KMS-11 (cell line): ENCODE results near the gene SH3PXD2B.

Source experiments
- H2AFZ ChIP-seq: fragments of 200-600 bp; sonication (generic); 2 replicates; pipeline ENCODE4 v1.6.1; 2016; ENCODE audit warnings: antibody characterized with exemption, mixed run types, low read depth
- H3K27ac ChIP-seq: fragments of 200-600 bp; sonication (generic); 2 replicates; pipeline ENCODE4 v1.6.1; 2016; ENCODE audit warnings: mild to moderate bottlenecking, mixed run types
- H3K27me3 ChIP-seq: fragments of 200-600 bp; sonication (generic); 2 replicates; pipeline ENCODE4 v1.6.1; 2017; ENCODE audit warnings: mild to moderate bottlenecking, low read depth, mixed run types, moderate library complexity; ENCODE audit not compliant: insufficient read depth
- H3K36me3 ChIP-seq: fragments of 200-600 bp; sonication (generic); 2 replicates; pipeline ENCODE4 v1.6.1; 2017; ENCODE audit warnings: mild to moderate bottlenecking, mixed run types; ENCODE audit not compliant: insufficient read depth
- H3K4me1 ChIP-seq: fragments of 200-600 bp; sonication (generic); 2 replicates; pipeline ENCODE4 v1.6.1; 2016; ENCODE audit warnings: mild to moderate bottlenecking, low read depth, mixed run types; ENCODE audit not compliant: poor library complexity, severe bottlenecking
- H3K4me2 ChIP-seq: fragments of 200-600 bp; sonication (generic); 2 replicates; pipeline ENCODE4 v1.7.0; 2016; ENCODE audit warnings: mild to moderate bottlenecking, mixed run types
- H3K4me3 ChIP-seq: fragments of 200-600 bp; sonication (generic); IDR thresholded peaks from 2 replicates; pipeline ENCODE4 v1.6.1; 2017; ENCODE audit warnings: low read depth, low read length, mixed read lengths; ENCODE audit not compliant: insufficient read depth
- H3K79me2 ChIP-seq: fragments of 200-600 bp; sonication (generic); 2 replicates; pipeline ENCODE4 v1.6.1; 2016; ENCODE audit warnings: low read depth, mixed run types; ENCODE audit not compliant: insufficient read depth
- H3K9ac ChIP-seq: fragments of 200-600 bp; sonication (generic); 2 replicates; pipeline ENCODE4 v1.6.1; 2016; ENCODE audit warnings: mild to moderate bottlenecking, mixed run types
- H4K20me1 ChIP-seq: fragments of 200-600 bp; sonication (generic); 2 replicates; pipeline ENCODE4 v1.6.1; 2016; ENCODE audit warnings: mild to moderate bottlenecking, mixed run types; ENCODE audit not compliant: insufficient read depth
- TF ChIP-seq, protein P1 (sequence below): fragments of 200-600 bp; sonication (generic); conservative IDR thresholded peaks from 2 replicates; pipeline ENCODE4 v1.6.1; 2017; ENCODE audit warnings: low read depth, mild to moderate bottlenecking, antibody characterized with exemption, low read length, moderate library complexity, mixed read lengths

SH3PXD2B gene

GRCh38 chr5:172364773-172365172 is 89.6 kb downstream of the SH3PXD2B start:
- H3K9ac ChIP-seq: no peak overlapping the region
- TF ChIP-seq, protein P1, sequence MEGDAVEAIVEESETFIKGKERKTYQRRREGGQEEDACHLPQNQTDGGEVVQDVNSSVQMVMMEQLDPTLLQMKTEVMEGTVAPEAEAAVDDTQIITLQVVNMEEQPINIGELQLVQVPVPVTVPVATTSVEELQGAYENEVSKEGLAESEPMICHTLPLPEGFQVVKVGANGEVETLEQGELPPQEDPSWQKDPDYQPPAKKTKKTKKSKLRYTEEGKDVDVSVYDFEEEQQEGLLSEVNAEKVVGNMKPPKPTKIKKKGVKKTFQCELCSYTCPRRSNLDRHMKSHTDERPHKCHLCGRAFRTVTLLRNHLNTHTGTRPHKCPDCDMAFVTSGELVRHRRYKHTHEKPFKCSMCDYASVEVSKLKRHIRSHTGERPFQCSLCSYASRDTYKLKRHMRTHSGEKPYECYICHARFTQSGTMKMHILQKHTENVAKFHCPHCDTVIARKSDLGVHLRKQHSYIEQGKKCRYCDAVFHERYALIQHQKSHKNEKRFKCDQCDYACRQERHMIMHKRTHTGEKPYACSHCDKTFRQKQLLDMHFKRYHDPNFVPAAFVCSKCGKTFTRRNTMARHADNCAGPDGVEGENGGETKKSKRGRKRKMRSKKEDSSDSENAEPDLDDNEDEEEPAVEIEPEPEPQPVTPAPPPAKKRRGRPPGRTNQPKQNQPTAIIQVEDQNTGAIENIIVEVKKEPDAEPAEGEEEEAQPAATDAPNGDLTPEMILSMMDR: no peak
- no peak overlapping the region for H3K27ac ChIP-seq
- no peak overlapping the region for H2AFZ ChIP-seq
- H3K4me3 ChIP-seq: no peak overlapping the region
- no peaks in the 10 kb centered on the region for H3K36me3 ChIP-seq
- no peak overlapping the region for H3K4me2 ChIP-seq
- H3K4me1 ChIP-seq: no peaks in the 10 kb centered on the region
- no peaks in the 10 kb centered on the region for H4K20me1 ChIP-seq
- H3K79me2 ChIP-seq: no peaks in the 10 kb centered on the region
- no peaks in the 10 kb centered on the region for H3K27me3 ChIP-seq

DNA sequence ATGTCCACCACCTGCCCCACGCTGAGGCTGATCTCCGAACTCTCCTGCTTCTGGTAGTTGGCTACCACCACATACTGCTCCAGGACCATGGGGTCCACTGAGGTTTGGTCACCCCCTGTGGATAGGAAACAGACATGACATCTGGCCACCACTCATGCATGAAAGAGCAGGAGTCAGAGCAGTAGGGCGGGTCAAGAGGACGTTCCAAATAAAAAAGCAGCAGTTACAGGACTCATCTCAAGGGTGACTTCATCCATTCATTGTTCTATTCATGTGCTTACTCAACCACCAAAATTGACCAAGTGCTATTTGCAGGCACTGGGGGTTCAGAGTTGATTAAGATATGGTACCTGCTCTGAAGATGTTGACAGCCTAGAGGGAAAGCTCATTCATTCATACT is 91.6 kb downstream of the SH3PXD2B start:
- Histone ChIP-seq H3K79me2 (no peaks in the 10 kb centered on the region), H4K20me1 (no peaks in the 10 kb centered on the region), H3K4me1 (no peaks in the 10 kb centered on the region), H3K4me2 (no peak overlapping the region), H2AFZ (no peak overlapping the region), H3K27ac (no peak overlapping the region), H3K27me3 (no peaks in the 10 kb centered on the region), H3K9ac (no peak overlapping the region), H3K4me3 (no peak overlapping the region), H3K36me3 (no peaks in the 10 kb centered on the region)
- TF ChIP-seq, protein P1: no peak

- H3K4me2 ChIP-seq: no peak overlapping the region
- no peaks in the 10 kb centered on the region for H3K27me3 ChIP-seq
- H3K9ac ChIP-seq: no peak overlapping the region
- no peak overlapping the region for H3K4me3 ChIP-seq
- H3K27ac ChIP-seq: no peak overlapping the region
- TF ChIP-seq, protein P1: no peak
- H3K4me1 ChIP-seq: no peaks in the 10 kb centered on the region
- H2AFZ ChIP-seq: no peak overlapping the region
- no peaks in the 10 kb centered on the region for H3K36me3 ChIP-seq
- no peaks in the 10 kb centered on the region for H4K20me1 ChIP-seq
- no peaks in the 10 kb centered on the region for H3K79me2 ChIP-seq
Observed at GRCh38 chr5:172361566-172362238, 92.6 kb downstream of the SH3PXD2B start.

- Histone ChIP-seq H3K27ac (no peak overlapping the region), H3K79me2 (no peaks in the 10 kb centered on the region), H3K4me3 (no peak overlapping the region), H4K20me1 (no peaks in the 10 kb centered on the region), H3K4me2 (no peak overlapping the region), H3K36me3 (no peaks in the 10 kb centered on the region), H3K9ac (no peak overlapping the region), H2AFZ (no peak overlapping the region), H3K27me3 (no peaks in the 10 kb centered on the region), H3K4me1 (no peaks in the 10 kb centered on the region)
- TF ChIP-seq, protein P1: no peak
Observed at GRCh38 chr5:172358345-172358744, 96.0 kb downstream of the SH3PXD2B start.
